ENCODE results near the gene RASAL2. TPM values are rescaled to one million over a fixed set of nuclear protein-coding genes. Genes with fewer than 3 reads are reported as not detected.

Gene RASAL2
- total RNA-seq, 1 experiment from 2014 or later = 22.2 TPM

DNA sequence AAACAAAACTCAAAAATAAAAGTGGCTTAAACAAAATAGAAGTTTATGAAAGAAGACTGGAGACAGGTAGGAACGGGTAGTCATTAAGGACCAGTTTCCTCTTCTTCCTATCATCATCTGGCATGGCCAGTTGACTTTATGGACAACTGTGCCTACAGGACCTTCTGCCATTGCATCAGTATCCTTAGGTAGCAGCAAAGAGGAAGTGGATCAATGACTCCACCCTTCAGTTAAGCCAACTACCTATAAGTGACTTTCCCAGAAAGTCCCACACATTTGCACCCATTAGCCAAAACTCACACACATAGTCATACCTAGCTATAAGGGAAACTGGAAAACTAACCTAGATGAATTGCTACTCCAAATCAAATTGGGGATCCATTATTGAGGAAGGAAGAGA is 51.7 kb downstream of the RASAL2 start:
- no peaks in the 10 kb centered on the region; the same call in 1 of the 2 replicates for H3K4me1 ChIP-seq (ENCODE audit: insufficient read depth, low read length)
- H3K14ac ChIP-seq (ENCODE audit: insufficient read depth, low read length) = no peak overlapping the region
- H3K56ac ChIP-seq (ENCODE audit: insufficient read length, low read depth, low read length) = no peak overlapping the region
- no peak overlapping the region for H2BK5ac ChIP-seq (ENCODE audit: insufficient read length, low read length)
- H3K4me3 Mint-ChIP-seq = no peak overlapping the region
- no peak overlapping the region for H3K18ac ChIP-seq (ENCODE audit: insufficient read length, low read depth, low read length)
- H4K8ac ChIP-seq (replicated peaks; ENCODE audit: insufficient read length, low read depth, low read length) = no peak overlapping the region
- H3K4me1 Mint-ChIP-seq = peaks cover 14 to 25% of the 10 kb centered on the region in 2 experiments
- H3K27me3 ChIP-seq (ENCODE audit: insufficient read depth, low read length) = no peaks in the 10 kb centered on the region
- no peak overlapping the region for H2BK20ac ChIP-seq (ENCODE audit: low read depth, low read length, poor library complexity, severe bottlenecking)
- H4K5ac ChIP-seq (ENCODE audit: insufficient read length, low read depth, low read length) = no peak overlapping the region
- no peak overlapping the region for H4K91ac ChIP-seq (ENCODE audit: insufficient read length, low read depth, low read length)
- no peak overlapping the region for H3K27ac ChIP-seq (ENCODE audit: insufficient read length, low read depth, low read length)
- TF ChIP-seq, protein P1, sequence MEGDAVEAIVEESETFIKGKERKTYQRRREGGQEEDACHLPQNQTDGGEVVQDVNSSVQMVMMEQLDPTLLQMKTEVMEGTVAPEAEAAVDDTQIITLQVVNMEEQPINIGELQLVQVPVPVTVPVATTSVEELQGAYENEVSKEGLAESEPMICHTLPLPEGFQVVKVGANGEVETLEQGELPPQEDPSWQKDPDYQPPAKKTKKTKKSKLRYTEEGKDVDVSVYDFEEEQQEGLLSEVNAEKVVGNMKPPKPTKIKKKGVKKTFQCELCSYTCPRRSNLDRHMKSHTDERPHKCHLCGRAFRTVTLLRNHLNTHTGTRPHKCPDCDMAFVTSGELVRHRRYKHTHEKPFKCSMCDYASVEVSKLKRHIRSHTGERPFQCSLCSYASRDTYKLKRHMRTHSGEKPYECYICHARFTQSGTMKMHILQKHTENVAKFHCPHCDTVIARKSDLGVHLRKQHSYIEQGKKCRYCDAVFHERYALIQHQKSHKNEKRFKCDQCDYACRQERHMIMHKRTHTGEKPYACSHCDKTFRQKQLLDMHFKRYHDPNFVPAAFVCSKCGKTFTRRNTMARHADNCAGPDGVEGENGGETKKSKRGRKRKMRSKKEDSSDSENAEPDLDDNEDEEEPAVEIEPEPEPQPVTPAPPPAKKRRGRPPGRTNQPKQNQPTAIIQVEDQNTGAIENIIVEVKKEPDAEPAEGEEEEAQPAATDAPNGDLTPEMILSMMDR (conservative IDR thresholded peaks at IDR 0.05) = no peak
- peaks cover 0 to 2% (median 0%) of the 10 kb centered on the region in 3 experiments; a peak in 1 of 7 replicates for H3K36me3 Mint-ChIP-seq (ENCODE audit: insufficient read depth in 1 of 3, low read depth in 3 of 3)
- no peak overlapping the region for H2BK120ac ChIP-seq (ENCODE audit: low read depth, low read length, poor library complexity, severe bottlenecking)
- peaks cover 2% of the 10 kb centered on the region; the same call in 1 of the 2 replicates for H3K79me2 ChIP-seq (ENCODE audit: insufficient read depth, low read length)
- H3K23ac ChIP-seq (ENCODE audit: insufficient read length, low read depth, low read length) = no peak overlapping the region
- no peaks in the 10 kb centered on the region for H3K79me1 ChIP-seq (ENCODE audit: insufficient read depth, low read depth, low read length, poor library complexity, severe bottlenecking)
- no peak overlapping the region for H3K4me2 ChIP-seq (ENCODE audit: insufficient read depth, insufficient read length, low read length)
- H2BK12ac ChIP-seq (ENCODE audit: insufficient read length, low read depth, low read length) = no peak overlapping the region
- H3K4ac ChIP-seq (ENCODE audit: low read depth, low read length) = no peak overlapping the region
- no peak for DNase-seq
- H3K27me3 Mint-ChIP-seq (ENCODE audit: low read depth) = no peaks in the 10 kb centered on the region
- H2AFZ ChIP-seq (ENCODE audit: low read length) = no peak overlapping the region
- no peaks in the 10 kb centered on the region for H3K9me3 ChIP-seq (ENCODE audit: control insufficient read depth, low read depth, low read length)
- H3K9me3 Mint-ChIP-seq = peaks cover 0 to 2% of the 10 kb centered on the region in 2 experiments; a peak in 1 of 5 replicates
- no peaks in the 10 kb centered on the region for H4K20me1 ChIP-seq (ENCODE audit: control insufficient read depth, insufficient read depth, insufficient read length)
- no peak overlapping the region for H2BK15ac ChIP-seq (ENCODE audit: low read depth, low read length)
- no peak overlapping the region for H3K9ac ChIP-seq (ENCODE audit: extremely low read depth, insufficient read length, low read length)
- no CpG with 5 or more reads among the region's 1 CpG for WGBS (ENCODE audit: extremely low coverage, insufficient read length, low lambda C conversion rate)
- no peak overlapping the region for H3K27ac Mint-ChIP-seq
- H2AK5ac ChIP-seq (ENCODE audit: insufficient read length, low read length) = no peak overlapping the region
- no peaks in the 10 kb centered on the region for H3K23me2 ChIP-seq (ENCODE audit: insufficient read length, low read depth, low read length, poor library complexity, severe bottlenecking)
- H3T11ph ChIP-seq (ENCODE audit: low read length) = no peak overlapping the region
